ENCODE measurements around the gene C1orf232. TPM values are rescaled to one million over a fixed set of nuclear protein-coding genes. Genes with fewer than 3 reads are reported as not detected.

Gene C1orf232
- total and polyA plus RNA-seq, 2 of the 4 experiments (the other 2 are of a cell fraction), result not detected

DNA sequence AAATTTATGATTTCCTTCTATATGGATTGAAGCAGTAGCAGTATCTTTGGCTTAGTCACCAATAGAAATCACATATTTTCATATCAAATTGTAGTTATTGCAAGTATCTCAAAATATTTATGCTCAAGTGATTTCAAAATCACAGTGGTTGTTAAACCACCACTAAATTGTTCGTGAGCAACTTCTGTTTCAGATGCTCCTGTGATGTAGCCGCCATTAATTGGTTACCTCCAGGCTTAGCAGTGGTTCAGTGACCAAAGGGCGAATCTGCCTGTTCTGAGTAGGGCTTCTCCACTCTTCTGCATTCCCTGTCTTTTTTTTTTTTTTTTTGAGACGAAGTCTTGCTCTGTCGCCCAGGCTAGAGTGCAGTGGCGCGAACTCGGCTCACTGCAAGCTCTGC, 6.6 kb upstream of the C1orf232 start:
- Histone ChIP-seq H3K27ac (ENCODE audit: insufficient read depth, low read length) (no peak overlapping the region), H2AK9ac (replicated peaks; ENCODE audit: low read depth, low read length, poor library complexity) (no peak overlapping the region), H3K56ac (ENCODE audit: extremely low read depth, insufficient read depth, low read length) (no peak overlapping the region), H3K18ac (ENCODE audit: low read depth, low read length) (no peak overlapping the region), H3K9me3 (ENCODE audit: control insufficient read depth, insufficient read depth, low read length) (no peaks in the 10 kb centered on the region), H3K4me3 (ENCODE audit: insufficient read depth, low read depth, low read length) (no peak overlapping the region), H2BK20ac (ENCODE audit: low read depth, low read length) (no peak overlapping the region), H2BK120ac (ENCODE audit: low read depth, low read length) (no peak overlapping the region), H2BK5ac (ENCODE audit: low read depth, low read length, poor library complexity, severe bottlenecking) (no peak overlapping the region), H3K27me3 (ENCODE audit: control insufficient read depth, insufficient read depth, low read length) (no peaks in the 10 kb centered on the region), H3K36me3 (ENCODE audit: control insufficient read depth, insufficient read depth, low read length) (0 out of 2 replicates have a peak, but pooled peaks cover 2% of the 10 kb centered on the region), H3K9ac (ENCODE audit: low read depth, low read length) (no peak overlapping the region), H4K5ac (ENCODE audit: low read depth, low read length) (no peak overlapping the region), H3K14ac (replicated peaks; ENCODE audit: low read depth, low read length) (no peak overlapping the region), H2AK5ac (ENCODE audit: low read depth, low read length) (no peak overlapping the region), H3K4ac (ENCODE audit: low read depth, low read length) (no peak overlapping the region), H3K23ac (ENCODE audit: low read depth, low read length) (no peak overlapping the region), H3K9me1 (ENCODE audit: insufficient read depth, low read length) (peaks cover 3% of the 10 kb centered on the region; the same call in 1 of the 2 replicates), H2BK15ac (ENCODE audit: low read depth, low read length) (no peak overlapping the region), H3K4me2 (ENCODE audit: low read depth, low read length) (no peak overlapping the region), H4K91ac (ENCODE audit: insufficient read depth, low read depth, low read length) (no peak overlapping the region), H4K8ac (ENCODE audit: low read depth in 2 of 2, low read length in 2 of 2) (no peak overlapping the region), H3K4me1 (ENCODE audit: control insufficient read depth, insufficient read depth, low read length) (peaks cover 5% of the 10 kb centered on the region; the same call in 1 of the 2 replicates), H4K20me1 (ENCODE audit: insufficient read depth, low read length) (no peaks in the 10 kb centered on the region), H2AFZ (replicated peaks; ENCODE audit: low read length, poor library complexity) (no peak overlapping the region), H3K79me1 (ENCODE audit: low read depth in 1 of 2, low read length in 2 of 2) (peaks cover under 1 to 13% of the 10 kb centered on the region in 2 experiments; a peak in 3 of 4 replicates)
- WGBS, 2 experiments (ENCODE audit: extremely low coverage in 2 of 2, insufficient read length in 1 of 2), result 97% methylated on average over 3 of the region's 8 CpGs; no CpG with 5 or more reads in 1 of the 2 experiments
- ChIA-PET CTCF (no interaction called here), POLR2A (ENCODE audit: unreplicated experiment) (no interaction called here)
- TF ChIP-seq CHD1 (IDR thresholded peaks at IDR 0.05; ENCODE audit: low read depth, low read length) (no peak), SMC3 (IDR thresholded peaks at IDR 0.05; ENCODE audit: low read depth, low read length) (no peak)
- in situ Hi-C loops (cut with MboI; ENCODE audit: low sequenced_read_pairs) (no loop called here), dilution Hi-C loops (cut with HindIII; ENCODE audit: low sequenced_read_pairs, unreplicated experiment) (no loop called here), intact Hi-C loops (cut with micrococcal nuclease) (no loop called here)
- BruUV-seq (replicated peaks), result no TSS peak
- no peak for ATAC-seq (ENCODE audit: low read depth)
- DNase-seq, result no peak

Measured in IMR-90 (cell line).